HepG2 (cell line): ENCODE results near the gene IQGAP3. TPM values are rescaled to one million over a fixed set of nuclear protein-coding genes. Genes with fewer than 3 reads are reported as not detected.

Experiments
- CSRNP1 ChIP-seq: sonication (generic); formaldehyde crosslinking; IDR thresholded peaks from 2 replicates; pipeline ENCODE4 v1.8.1; 2023; ENCODE audit warnings: mild to moderate bottlenecking, missing genetic modification reagents
- ISL2 ChIP-seq: sonication (generic); formaldehyde crosslinking; IDR thresholded peaks from 2 replicates; pipeline ENCODE4 v1.5.0; 2020; ENCODE audit warnings: missing genetic modification reagents
- MAFF ChIP-seq: IDR thresholded peaks from 2 replicates; pipeline ENCODE4 v1.6.1; 2011; ENCODE audit warnings: low read depth, low read length, improper control_type of control experiment
- PRDM10 ChIP-seq: sonication (generic); formaldehyde crosslinking; IDR thresholded peaks from 2 replicates; pipeline ENCODE4 v1.4.0; 2020; ENCODE audit warnings: low read depth, missing genetic modification reagents
- SAFB2 ChIP-seq: sonication (generic); formaldehyde crosslinking; IDR thresholded peaks from 2 replicates; pipeline ENCODE4 v1.5.1; 2020; ENCODE audit warnings: missing genetic modification reagents, low read depth, mild to moderate bottlenecking, borderline replicate concordance
- SRSF1 ChIP-seq: fragments of 200-400 bp; formaldehyde crosslinking; optimal IDR thresholded peaks from 2 replicates; pipeline ENCODE3; 2017; ENCODE audit warnings: mild to moderate bottlenecking, low read depth, low read length, moderate library complexity
- TEAD3 ChIP-seq: optimal IDR thresholded peaks from 2 replicates; pipeline ENCODE3; 2016; ENCODE audit warnings: borderline replicate concordance
- THAP11 ChIP-seq: IDR thresholded peaks from 2 replicates; pipeline ENCODE4 v1.6.1; 2016; ENCODE audit warnings: missing biosample characterization, missing genetic modification reagents
- TRIM24 ChIP-seq: sonication (generic); formaldehyde crosslinking; IDR thresholded peaks from 2 replicates; pipeline ENCODE4 v1.8.0; 2022; ENCODE audit warnings: mild to moderate bottlenecking, missing genetic modification reagents
- ZFP91 ChIP-seq: sonication (generic); formaldehyde crosslinking; IDR thresholded peaks from 2 replicates; pipeline ENCODE4 v1.9.0; 2022; ENCODE audit warnings: missing genetic modification reagents, mild to moderate bottlenecking, borderline replicate concordance
- ZFY ChIP-seq: sonication (generic); formaldehyde crosslinking; IDR thresholded peaks from 2 replicates; pipeline ENCODE4 v1.4.0; 2020; ENCODE audit warnings: missing genetic modification reagents
- ZNF317 ChIP-seq: sonication (generic); formaldehyde crosslinking; IDR thresholded peaks from 2 replicates; pipeline ENCODE4 v1.5.0; 2020; ENCODE audit warnings: mild to moderate bottlenecking, missing genetic modification reagents
- ZNF335 ChIP-seq: sonication (generic); formaldehyde crosslinking; IDR thresholded peaks from 2 replicates; pipeline ENCODE4 v1.4.0; 2020; ENCODE audit warnings: missing genetic modification reagents
- ZNF343 ChIP-seq: sonication (generic); formaldehyde crosslinking; IDR thresholded peaks from 2 replicates; pipeline ENCODE4 v1.4.0; 2020; ENCODE audit warnings: mild to moderate bottlenecking, missing genetic modification reagents
- ZNF709 ChIP-seq: sonication (generic); formaldehyde crosslinking; IDR thresholded peaks from 2 replicates; pipeline ENCODE4 v1.5.0; 2020; ENCODE audit warnings: mild to moderate bottlenecking, missing genetic modification reagents
- ZNF746 ChIP-seq: sonication (generic); formaldehyde crosslinking; IDR thresholded peaks from 2 replicates; pipeline ENCODE4 v1.8.0; 2022; ENCODE audit warnings: mild to moderate bottlenecking, missing genetic modification reagents
- ZNF773 ChIP-seq: sonication (generic); formaldehyde crosslinking; IDR thresholded peaks from 2 replicates; pipeline ENCODE4 v1.4.0; 2020; ENCODE audit warnings: missing genetic modification reagents, borderline replicate concordance
- polyA plus RNA-seq, 8 experiments: library from polyadenylated mRNA; depleted of rRNA in 3 of 8; stranded (reverse) in 7 of 8; unstranded in 1 of 8; fragments of >200 nt; fragmentation: Illumina TruSeq in 4 of 8; extraction: Trizol in 4 of 8; gene quantifications; 2 replicates each; pipeline versions ENCODE4 v1.2.1 to v1.2.3, GENCODE V29; 2011 to 2016; ENCODE audit warnings: low read depth in 4 of 8, missing spikeins in 1 of 8, mixed read lengths in 1 of 8; ENCODE audit not compliant: insufficient read depth in 1 of 8
- total RNA-seq, 5 experiments: library from RNA; depleted of rRNA; stranded (reverse); fragments of >200 nt; fragmentation: Illumina TruSeq; extraction: Trizol; gene quantifications; 2 replicates each; pipeline ENCODE4 v1.2.3, GENCODE V29; 2016; ENCODE audit warnings: low read depth in 1 of 5
- TF ChIP-seq, protein P1 (sequence below): IDR thresholded peaks from 2 replicates; pipeline ENCODE4 v1.6.1; 2016

Gene IQGAP3
- total and polyA plus RNA-seq, 2 of the 13 experiments (the other 11 are each of a cell fraction or from before 2014, with no cell fraction given): 13.5 to 14.1 TPM

GRCh38 chr1:156500793-156501506 is 71.4 kb downstream of the IQGAP3 start (continued):
- TF ChIP-seq SAFB2 (CRISPR knock-in tag) (peak; percentile 80; the same call in 1 of the 2 replicates), ZNF335 (CRISPR knock-in tag) (peak; percentile 38; the same call in 1 of the 2 replicates), ZNF709 (CRISPR knock-in tag) (peak; percentile 52; the same call in 1 of the 2 replicates), SRSF1 (peak; percentile 83), MAFF (no peak), ZNF343 (CRISPR knock-in tag) (0 out of 2 replicates have a peak, but pooled peaks have one; percentile 83), CSRNP1 (CRISPR knock-in tag) (peak; percentile 71; the same call in 1 of the 2 replicates), ISL2 (peak; percentile 31; the same call in 1 of the 2 replicates), ZNF773 (peak; percentile 84), ZNF317 (CRISPR knock-in tag) (peak; percentile 27; the same call in 1 of the 2 replicates), ZFP91 (CRISPR knock-in tag) (peak; percentile 99), TEAD3 (CRISPR knock-in tag) (peak; percentile 27), PRDM10 (CRISPR knock-in tag) (0 out of 2 replicates have a peak, but pooled peaks have one; percentile 30), ZFY (CRISPR knock-in tag) (peak; percentile 82), THAP11 (peak; percentile 62; the same call in 1 of the 2 replicates), ZNF746 (CRISPR knock-in tag) (peak; percentile 85), TRIM24 (CRISPR knock-in tag) (no peak)
- TF ChIP-seq, protein P1, sequence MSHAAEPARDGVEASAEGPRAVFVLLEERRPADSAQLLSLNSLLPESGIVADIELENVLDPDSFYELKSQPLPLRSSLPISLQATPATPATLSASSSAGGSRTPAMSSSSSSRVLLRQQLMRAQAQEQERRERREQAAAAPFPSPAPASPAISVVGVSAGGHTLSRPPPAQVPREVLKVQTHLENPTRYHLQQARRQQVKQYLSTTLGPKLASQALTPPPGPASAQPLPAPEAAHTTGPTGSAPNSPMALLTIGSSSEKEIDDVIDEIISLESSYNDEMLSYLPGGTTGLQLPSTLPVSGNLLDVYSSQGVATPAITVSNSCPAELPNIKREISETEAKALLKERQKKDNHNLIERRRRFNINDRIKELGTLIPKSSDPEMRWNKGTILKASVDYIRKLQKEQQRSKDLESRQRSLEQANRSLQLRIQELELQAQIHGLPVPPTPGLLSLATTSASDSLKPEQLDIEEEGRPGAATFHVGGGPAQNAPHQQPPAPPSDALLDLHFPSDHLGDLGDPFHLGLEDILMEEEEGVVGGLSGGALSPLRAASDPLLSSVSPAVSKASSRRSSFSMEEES (CRISPR knock-in tag): peak; percentile 33; the same call in 1 of the 2 replicates
